ENCODE data around the gene MYO5A.
"Not testable (repeated sequence)": the region's sequence is repeated elsewhere in the genome, so short reads cannot be mapped to it uniquely, and the experiment has no call there.

Gene MYO5A
- 124 to 346 (median 261) reads per million in 18 experiments for total RNA-seq

- peak; percentile 69 to 83 for DNase-seq
These were observed at the start of gene MYO5A for GRCh38 chr15:52528564-52529340. Gene MYO5A (minus strand): TSS chr15:52528880. CDS start chr15:52528806, 74 bp downstream.

GRCh38 chr15:52576692-52577091 is 48.0 kb upstream of the MYO5A start:
- no peak for DNase-seq

DNA sequence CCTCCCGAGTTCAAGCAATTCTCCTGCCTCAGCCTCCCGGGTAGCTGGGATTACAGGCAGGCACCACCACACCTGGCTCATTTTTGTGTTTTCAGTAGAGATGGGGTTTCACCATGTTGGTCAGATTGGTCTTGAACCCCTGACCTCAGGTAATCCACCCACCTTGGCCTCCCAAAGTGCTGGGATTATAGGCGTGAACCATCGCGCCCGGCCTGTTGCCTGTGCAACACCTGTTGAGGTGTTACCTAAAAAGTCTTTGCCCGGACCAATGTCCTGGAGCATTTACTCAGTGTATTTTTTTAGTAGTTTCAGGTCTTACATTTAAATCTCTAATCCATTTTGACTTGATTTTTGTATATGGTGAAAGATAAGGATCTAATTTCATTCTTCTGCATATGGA is 46.9 kb upstream of the MYO5A start:
- DNase-seq = not testable (repeated sequence)

- DNase-seq = no peak
These were observed 46.4 kb upstream of the MYO5A start for GRCh38 chr15:52575072-52575471.

- DNase-seq = not testable (repeated sequence)
These were observed 45.9 kb upstream of the MYO5A start for GRCh38 chr15:52574623-52575022.

DNA sequence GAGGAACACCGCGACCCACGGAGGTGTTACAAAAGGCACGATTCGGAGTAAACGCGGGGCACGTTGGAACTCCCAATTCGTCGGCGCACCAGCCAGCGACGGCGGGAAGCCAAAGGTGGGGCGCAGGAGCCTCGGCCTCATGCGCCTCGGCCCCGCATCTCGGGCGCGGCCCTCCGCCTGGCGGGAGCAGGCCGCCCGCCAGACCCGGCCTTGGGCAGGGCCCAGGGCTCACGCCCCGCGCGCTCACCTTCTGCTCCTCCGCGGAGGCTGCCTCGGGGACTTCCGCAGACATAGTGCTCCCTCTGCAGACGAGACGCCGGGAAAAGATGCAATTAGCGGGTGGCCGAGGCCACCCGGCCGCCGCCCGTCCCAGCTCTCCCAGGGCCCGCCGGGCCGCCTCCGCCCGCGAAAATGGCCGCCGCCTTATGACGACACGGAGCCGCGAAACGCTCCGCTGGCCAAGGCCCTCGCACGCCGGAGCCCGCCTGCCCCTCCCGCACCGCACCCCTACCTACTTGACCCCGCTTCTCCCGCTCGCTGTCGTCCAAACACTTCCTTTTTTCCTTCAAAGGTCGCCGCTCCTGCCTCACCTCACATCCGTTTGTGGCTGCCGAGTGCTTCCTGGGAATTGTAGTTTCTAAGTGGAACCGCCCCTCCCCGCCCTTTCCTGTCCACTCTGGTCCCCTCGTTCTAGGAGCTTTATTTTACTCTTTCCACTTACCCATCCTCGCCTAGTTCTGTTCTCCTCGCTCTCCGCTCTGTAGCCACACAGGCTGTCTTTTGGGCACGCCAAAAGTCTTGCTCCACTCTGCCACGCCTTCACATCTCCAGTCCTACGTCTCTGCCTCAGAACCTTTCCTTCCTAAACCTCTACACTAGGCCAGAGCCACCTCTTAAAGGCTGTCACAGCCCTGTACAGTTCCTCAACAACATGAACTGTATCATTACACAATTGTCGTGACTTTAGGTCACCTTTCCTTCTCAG is 40.2 kb upstream of the MYO5A start, which contains the start of gene ARPP19:
Gene ARPP19 (minus strand): TSS at position 430 of the 985 bp plus-strand sequence. CDS start 138 bp downstream, at position 292.
- peak; percentile 75 to 87 for DNase-seq

DNA sequence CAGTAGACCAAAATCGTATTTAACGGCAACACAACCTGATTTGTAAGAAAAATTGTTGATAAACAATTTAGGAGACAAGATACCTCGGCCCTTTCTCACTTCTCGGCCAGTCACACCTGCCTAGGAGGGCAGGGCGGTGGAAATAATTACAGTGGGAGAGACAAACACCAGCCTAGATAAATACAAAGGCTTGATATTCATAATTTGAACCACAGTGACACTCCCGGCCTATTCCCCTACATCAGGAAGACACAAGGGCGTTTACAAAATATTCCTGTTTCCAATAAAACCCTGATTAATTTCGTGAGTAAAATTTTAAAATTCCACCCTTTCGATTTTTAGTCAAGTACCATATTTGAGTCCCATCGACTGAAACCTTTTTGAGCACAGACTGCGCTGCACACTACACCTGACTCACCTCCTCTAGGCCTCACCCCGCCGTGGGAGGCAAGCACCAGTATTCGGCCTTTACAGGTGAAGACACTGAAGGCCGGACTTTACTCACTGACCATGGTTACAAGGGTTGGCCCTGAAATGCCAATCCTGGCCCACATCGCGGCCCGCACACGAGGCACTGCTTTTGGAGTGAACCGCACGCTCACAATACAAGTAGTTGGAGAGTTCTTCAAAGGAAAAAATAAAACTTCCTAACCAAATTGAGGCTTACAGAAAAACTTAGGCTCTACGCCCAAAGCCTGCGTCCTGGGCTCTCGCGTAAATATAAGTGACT is 39.4 kb upstream of the MYO5A start:
- DNase-seq = no peak

GRCh38 chr15:52566889-52567288 is 38.2 kb upstream of the MYO5A start:
- no peak for DNase-seq

DNA sequence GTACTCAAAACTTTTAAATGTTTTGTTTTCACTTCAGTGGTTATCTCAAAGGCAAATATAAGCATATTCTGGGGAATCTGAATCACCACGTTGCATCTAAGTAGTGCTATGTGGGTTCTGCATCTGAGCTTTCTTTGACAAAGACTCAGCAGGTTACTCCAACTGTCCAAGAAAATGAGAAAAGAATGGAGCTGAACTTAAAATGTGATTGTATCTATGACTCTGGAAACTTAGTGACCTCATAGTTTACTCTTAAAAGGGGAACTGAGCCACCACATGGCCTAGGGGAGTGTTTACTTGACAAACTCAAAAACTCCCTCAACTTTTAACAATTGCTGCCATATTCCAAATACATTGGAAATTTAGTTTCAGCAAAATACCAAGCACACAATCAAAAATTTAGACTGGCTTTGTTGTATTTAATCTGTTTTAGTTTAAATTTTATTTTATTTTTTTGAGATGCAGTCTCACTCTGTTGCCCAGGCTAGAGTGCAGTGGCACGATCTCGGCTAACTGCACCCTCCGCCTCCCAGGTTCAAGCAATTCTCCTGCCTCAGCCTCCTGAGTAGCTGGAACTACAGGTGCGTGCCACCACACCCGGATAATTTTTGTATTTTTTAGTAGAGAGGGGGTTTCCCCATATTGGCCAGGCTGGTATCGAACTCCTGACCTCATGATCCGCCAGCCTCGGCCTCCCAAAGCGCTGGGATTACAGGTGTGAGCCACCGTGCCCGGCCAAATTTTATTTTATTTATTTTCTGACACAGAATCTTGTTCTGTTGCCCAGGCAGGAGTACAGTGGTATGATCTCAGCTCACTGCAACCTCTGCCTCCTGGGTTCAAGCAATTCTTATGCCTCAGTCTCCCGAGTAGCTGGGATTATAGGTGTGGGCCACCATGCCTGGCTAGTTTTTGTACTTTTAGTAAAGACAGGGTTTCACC is 37.0 kb upstream of the MYO5A start:
- DNase-seq = peak; percentile 35 to 65

- no peak for DNase-seq
These were observed 34.9 kb upstream of the MYO5A start for GRCh38 chr15:52563501-52564060.

- DNase-seq = peak in 1 of 2 donors; percentile 34
These were observed 30.9 kb upstream of the MYO5A start for GRCh38 chr15:52559575-52559974.

DNA sequence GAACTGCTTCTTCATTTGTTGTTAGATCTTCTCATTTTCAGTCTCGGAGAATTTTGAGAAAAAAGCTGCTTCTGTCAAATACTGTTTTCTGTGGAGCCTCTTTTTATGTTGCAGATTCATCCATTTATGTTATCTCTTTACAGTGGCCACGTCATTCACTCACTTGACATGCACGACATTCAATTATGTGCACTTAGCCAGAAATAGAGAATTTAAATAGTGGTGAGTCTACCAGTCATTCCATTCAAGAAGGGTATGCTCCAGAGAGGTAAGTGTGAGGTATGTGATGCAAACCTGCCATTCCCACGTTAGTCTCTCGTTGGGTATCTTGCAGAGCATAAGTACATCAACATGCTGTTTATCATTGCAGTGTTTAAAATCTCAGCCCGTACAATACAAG is 30.3 kb upstream of the MYO5A start:
- no peak for DNase-seq

- DNase-seq = peak; percentile 48 to 73
These were observed 29.5 kb upstream of the MYO5A start for GRCh38 chr15:52558196-52558595.

GRCh38 chr15:52557274-52557641 is 28.6 kb upstream of the MYO5A start:
- DNase-seq = peak in 1 of 2 donors; percentile 19

DNA sequence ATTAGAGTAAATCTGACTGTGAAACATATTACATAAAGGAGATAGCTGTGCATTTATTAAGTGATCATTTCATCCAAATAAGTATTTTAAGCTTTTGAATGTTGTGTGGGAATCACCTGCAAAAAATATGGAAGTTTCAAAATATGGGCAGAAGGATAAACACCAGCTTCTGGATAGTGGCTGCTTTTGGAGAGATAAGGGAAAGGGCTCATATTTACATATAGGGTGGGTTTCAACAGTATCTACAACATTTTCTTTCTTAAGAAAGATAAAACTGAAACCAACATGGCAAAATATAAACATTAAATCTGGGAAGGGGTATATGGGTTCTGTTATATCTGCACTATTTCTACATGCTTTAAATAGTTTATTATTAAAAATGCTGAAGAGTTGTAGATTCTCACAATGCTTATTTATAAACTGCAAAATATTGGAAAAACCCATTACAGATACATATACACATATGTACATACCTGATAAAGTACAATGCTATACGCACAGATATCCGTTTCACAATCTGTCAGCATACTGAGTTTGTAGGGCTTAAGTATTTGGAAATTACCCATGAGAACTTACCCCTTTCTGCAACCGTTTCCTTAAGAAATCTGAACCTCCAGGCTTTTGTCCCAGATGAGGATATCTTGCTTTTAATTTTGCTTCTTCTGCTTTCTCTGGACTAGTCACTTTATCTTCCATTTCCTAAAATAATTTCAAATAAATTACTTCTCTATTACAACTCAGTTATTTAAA is 28.0 kb upstream of the MYO5A start:
- DNase-seq = peak; percentile 69 to 81

DNA sequence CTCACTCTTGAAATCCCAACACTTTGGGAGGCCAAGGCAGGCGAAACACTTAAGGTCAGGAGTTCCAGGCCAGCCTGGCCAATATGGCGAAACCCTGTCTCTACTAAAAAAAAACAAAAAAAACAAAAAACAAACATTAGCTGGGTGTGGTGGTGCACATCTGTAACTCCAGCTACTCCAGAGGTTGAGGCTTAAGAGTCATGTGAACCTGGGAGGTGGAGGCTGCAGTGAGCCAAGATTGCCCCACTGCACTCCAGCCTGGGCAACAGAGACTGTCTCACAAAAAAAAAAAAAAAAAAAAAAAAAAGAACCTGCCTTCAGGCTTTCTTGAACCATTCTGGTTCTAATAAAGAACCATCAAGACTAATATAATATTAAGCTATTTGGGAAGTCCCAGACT is 23.6 kb upstream of the MYO5A start:
- peak; percentile 49 to 55 for DNase-seq

GRCh38 chr15:52551762-52552161 is 23.1 kb upstream of the MYO5A start:
- peak; percentile 90 to 92 for DNase-seq

GRCh38 chr15:52551186-52551585 is 22.5 kb upstream of the MYO5A start:
- DNase-seq = peak in 1 of 2 donors; percentile 22

DNA sequence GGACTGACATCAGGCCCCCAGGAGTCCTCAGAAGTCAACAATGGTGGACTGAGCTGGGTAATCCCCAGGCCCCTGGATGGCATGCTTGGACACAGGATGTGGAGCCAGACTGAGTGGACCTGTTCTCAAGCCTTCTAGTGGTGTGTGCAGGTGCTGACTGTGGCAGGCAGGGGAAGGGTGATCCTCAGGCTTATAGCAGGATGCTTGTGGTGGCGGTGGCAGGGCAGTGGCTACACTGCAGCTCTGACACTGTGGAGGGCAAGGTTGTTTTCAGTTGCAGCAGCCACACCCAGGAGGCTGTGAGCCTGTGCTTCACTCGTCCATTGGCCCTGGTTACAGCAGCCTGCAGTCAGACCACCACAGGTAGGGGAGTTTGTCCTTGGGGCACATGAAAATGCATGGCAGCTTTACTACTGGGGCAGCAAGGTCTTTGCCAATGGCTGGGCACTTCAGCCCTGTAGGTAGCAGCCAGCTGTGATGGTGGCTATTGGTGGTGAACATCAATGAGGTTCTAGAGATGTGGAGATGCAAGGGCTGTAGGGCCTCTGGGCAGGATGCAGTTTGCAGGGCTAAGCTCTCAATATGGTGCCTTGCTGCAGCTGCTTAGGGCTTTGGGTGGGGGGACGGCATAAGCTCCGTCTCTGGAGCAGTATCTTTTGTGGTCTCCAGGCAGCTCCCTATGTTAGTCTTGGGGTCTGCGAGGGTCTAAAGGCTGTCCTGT is 17.5 kb upstream of the MYO5A start:
- DNase-seq = no peak

Data from inflammatory macrophage (primary cell).